Activated T-helper 1 cell treated with anti-CD3 and anti-CD28 coated beads, Interleukin-12 subunit alpha, Interleukin-12 subunit beta, Interleukin-2, Interleukin-4 antibody, amounts not matched to agents 30 ng/mL and 10 ng/mL and 1 ng/mL, durations not matched to agents 14 hours and 24 hours and 36 hours (primary cell): Measurements from ENCODE around the gene TBC1D19. TPM values are rescaled to one million over a fixed set of nuclear protein-coding genes. Genes with fewer than 3 reads are reported as not detected.

ENCODE experiments used
- DNase-seq: peaks from one replicate; pipeline ENCODE4 v3.0.0; 2021; ENCODE audit warnings: low spot score
- H3K27ac Mint-ChIP-seq: one replicate; pipeline ENCODE4 v1.8.0; 2021; ENCODE audit warnings: mild to moderate bottlenecking, mixed read lengths
- H3K27me3 Mint-ChIP-seq: one replicate; pipeline ENCODE4 v1.8.0; 2022; ENCODE audit warnings: mild to moderate bottlenecking, moderate library complexity, mixed read lengths; ENCODE audit not compliant: insufficient read depth
- H3K36me3 Mint-ChIP-seq: one replicate; pipeline ENCODE4 v1.8.0; 2021; ENCODE audit warnings: low read depth, mixed read lengths
- H3K4me1 Mint-ChIP-seq: one replicate; pipeline ENCODE4 v1.8.0; 2021; ENCODE audit warnings: low read depth, mixed read lengths
- H3K4me3 Mint-ChIP-seq: one replicate; pipeline ENCODE4 v1.8.0; 2021; ENCODE audit warnings: mild to moderate bottlenecking, moderate library complexity, mixed read lengths
- H3K9me3 Mint-ChIP-seq: one replicate; pipeline ENCODE4 v1.8.0; 2021; ENCODE audit warnings: mixed read lengths
- intact Hi-C: fragments of 100-400 bp; cut with micrococcal nuclease; formaldehyde crosslinking; loops from one replicate; pipeline ENCODE4 v1.15.1; 2024
- total RNA-seq: library from RNA; stranded (reverse); gene quantifications from 2 replicates; pipeline ENCODE4 v1.2.3, GENCODE V29; 2022

The TBC1D19 gene
- total RNA-seq, 1 donor from 2014 or later = 4.3 TPM

DNA sequence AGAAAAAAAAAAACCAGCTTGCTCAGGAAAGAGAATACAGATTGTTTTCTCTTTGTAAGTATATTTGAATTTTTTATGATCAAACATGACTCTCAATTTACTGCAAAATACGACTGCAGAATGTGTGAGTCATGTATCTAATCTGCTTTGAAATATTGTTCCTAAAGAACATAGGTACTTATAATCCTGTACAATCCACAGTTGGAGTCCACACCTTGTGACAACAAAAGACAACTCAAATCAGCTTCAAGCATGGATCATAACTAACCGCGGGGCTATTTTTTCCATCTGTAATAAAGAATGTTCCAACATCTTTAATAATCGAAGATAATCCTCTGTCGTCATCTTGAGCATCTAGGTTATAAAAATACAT, 198.9 kb downstream of the TBC1D19 start:
- H3K4me1 Mint-ChIP-seq = peaks cover 3% of the 10 kb centered on the region
- H3K27ac Mint-ChIP-seq = no peak overlapping the region
- no peak for DNase-seq
- intact Hi-C loops = no loop called here
- H3K36me3 Mint-ChIP-seq = no peaks in the 10 kb centered on the region
- H3K27me3 Mint-ChIP-seq = peaks cover 2% of the 10 kb centered on the region
- H3K9me3 Mint-ChIP-seq = no peaks in the 10 kb centered on the region
- H3K4me3 Mint-ChIP-seq = no peak overlapping the region

DNA sequence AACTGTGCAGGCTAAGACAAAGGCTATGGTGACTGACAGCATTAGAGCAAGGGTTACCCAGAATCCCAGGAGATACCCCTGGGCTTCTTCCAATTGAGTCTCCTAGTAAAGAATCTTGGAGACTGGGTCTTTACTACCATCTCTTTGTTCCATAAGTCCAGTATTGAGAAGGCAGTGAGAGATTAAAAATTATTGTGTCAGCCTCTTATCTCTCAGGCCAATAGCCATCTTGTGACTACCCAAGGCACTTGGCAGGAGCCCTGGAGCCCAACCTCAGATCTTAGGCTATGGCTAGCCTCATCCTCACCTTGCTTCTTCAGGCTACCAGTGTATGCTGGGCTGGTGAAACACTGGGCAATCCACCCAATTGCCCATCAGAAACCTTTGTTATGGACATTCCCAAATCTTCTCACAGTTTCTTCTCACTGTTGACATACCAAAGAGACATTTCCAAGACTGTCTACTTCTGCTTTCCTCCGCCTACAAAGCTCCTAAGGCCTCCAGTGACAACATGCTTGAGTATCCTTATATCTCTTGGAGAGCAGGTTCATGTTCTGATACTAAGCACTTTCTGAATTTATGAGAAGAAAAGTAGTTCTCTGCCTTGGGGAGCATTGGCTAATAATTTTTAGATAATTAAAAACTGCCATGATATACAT, 200.5 kb downstream of the TBC1D19 start:
- intact Hi-C loops = no loop called here
- DNase-seq = no peak
- H3K4me1 Mint-ChIP-seq = peaks cover 6% of the 10 kb centered on the region
- H3K9me3 Mint-ChIP-seq = no peaks in the 10 kb centered on the region
- no peak overlapping the region for H3K4me3 Mint-ChIP-seq
- peaks cover 4% of the 10 kb centered on the region for H3K27me3 Mint-ChIP-seq
- no peak overlapping the region for H3K27ac Mint-ChIP-seq
- H3K36me3 Mint-ChIP-seq = no peaks in the 10 kb centered on the region

DNA sequence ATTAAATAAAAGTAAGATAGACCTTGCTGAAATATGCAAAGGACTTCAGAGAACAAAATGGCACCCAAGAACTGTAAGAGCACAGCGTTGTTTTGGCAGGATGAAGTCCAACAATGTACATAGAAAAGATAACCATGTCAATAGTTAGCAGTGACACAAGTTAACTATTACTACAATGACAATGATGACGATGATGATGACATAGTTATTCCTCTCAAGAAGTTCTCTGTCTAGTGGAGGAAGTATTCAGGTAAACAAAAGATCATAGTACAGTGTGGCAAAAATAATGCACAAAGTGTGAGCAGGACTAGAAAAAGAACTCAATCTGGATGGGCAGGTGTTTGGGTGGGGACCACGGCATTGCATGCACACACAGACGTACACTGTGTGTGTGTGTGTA, 201.4 kb downstream of the TBC1D19 start:
- intact Hi-C loops = no loop called here
- H3K27ac Mint-ChIP-seq = no peak overlapping the region
- H3K4me1 Mint-ChIP-seq = peaks cover 6% of the 10 kb centered on the region
- no peak overlapping the region for H3K4me3 Mint-ChIP-seq
- DNase-seq = no peak
- H3K27me3 Mint-ChIP-seq = peaks cover 4% of the 10 kb centered on the region
- H3K36me3 Mint-ChIP-seq = no peaks in the 10 kb centered on the region
- no peaks in the 10 kb centered on the region for H3K9me3 Mint-ChIP-seq

DNA sequence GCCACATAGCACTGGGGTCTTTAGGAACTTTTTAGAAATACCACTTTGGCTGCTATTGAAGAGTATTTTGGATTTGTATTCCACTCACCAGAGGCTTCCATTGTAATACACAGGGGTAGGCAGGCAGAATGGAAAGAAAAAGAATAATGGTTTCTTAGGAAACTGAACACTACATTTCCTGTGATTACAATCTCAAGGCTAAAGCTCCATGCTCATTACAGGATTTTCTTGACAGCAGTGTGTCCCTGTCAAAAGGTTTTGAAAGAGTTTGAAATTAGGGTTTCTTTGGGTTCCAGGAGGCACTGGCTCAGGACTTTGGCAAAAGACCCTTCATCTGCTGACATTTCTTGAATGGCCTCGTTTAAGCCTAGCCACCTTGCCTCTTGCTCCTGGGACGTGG, 201.9 kb downstream of the TBC1D19 start:
- intact Hi-C loops = no loop called here
- Mint-ChIP-seq H3K27ac (no peak overlapping the region), H3K9me3 (no peaks in the 10 kb centered on the region)

DNA sequence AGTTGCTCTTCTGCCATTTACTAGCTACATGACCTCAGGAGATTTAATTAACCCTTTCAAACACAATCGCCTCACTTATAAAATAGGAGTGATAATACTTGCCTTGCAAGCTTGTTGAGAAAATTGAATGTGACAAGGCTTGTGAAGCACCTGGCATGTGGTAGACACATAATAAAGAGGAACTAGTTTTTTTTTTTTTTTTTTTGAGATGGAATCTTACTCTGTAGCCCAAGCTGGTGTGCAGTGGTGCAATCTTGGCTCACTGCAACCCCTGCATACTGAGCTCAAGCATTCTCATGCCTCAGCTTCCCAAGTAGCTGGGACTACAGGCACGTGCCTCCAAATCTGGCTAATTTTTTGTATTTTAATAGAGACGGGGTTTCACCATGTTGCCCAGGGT, 203.0 kb downstream of the TBC1D19 start:
- H3K27ac Mint-ChIP-seq = no peak overlapping the region
- DNase-seq = no peak
- no peak overlapping the region for H3K4me3 Mint-ChIP-seq
- intact Hi-C loops = no loop called here
- H3K4me1 Mint-ChIP-seq = peaks cover 6% of the 10 kb centered on the region
- H3K36me3 Mint-ChIP-seq = no peaks in the 10 kb centered on the region
- H3K9me3 Mint-ChIP-seq = no peaks in the 10 kb centered on the region
- H3K27me3 Mint-ChIP-seq = peaks cover 4% of the 10 kb centered on the region

More for the DNA sequence above, 201.9 kb downstream of the TBC1D19 start:
- peaks cover 6% of the 10 kb centered on the region for H3K4me1 Mint-ChIP-seq
- no peak for DNase-seq
- H3K36me3 Mint-ChIP-seq = no peaks in the 10 kb centered on the region
- no peak overlapping the region for H3K4me3 Mint-ChIP-seq
- H3K27me3 Mint-ChIP-seq = peaks cover 4% of the 10 kb centered on the region

DNA sequence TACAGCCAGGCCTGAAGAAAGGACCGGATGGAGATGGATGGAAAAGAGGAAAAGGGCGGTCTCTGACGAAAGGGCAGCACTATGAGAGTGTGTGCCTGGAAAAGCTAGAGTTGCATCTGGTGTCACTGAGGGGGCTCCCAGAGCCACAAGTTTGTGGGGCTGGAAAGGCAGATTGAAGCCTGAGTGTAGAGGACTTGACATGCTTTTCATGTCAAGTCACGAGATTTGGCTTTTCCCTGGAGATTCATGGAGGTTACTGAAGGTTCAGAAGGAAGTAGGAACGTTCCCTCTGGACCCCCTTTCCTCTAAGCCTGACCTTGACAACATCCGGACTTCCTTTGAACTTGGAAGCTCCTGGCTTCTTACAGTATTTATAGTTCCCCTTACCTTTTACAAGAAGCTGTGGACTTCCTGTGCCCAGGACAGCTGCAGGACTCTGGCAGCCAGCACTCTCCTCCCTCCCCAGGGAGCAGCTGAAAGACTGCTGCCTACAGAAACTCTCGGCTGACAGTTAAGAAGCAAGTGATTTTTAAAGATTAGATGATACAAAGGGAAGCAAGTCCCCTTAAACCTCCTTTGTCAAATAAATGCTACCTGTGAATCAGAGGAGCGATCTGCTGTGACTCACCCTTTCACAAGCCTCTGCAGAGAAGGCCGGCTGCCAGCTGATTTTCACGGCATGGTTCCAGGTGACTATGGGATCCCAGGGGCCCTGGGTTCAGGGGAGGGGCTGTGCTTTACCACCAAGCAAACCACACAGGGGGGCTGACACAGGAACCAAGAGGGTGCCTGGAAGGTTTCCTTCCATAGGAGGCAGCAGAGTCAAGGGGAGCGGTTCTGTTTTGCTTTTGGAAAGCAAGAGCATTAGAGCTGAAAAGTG, 203.8 kb downstream of the TBC1D19 start:
- Mint-ChIP-seq H3K4me3 (no peak overlapping the region), H3K9me3 (no peaks in the 10 kb centered on the region), H3K36me3 (no peaks in the 10 kb centered on the region), H3K27ac (no peak overlapping the region), H3K4me1 (peaks cover 6% of the 10 kb centered on the region), H3K27me3 (peaks cover 4% of the 10 kb centered on the region)
- intact Hi-C loops = no loop called here
- no peak for DNase-seq

DNA sequence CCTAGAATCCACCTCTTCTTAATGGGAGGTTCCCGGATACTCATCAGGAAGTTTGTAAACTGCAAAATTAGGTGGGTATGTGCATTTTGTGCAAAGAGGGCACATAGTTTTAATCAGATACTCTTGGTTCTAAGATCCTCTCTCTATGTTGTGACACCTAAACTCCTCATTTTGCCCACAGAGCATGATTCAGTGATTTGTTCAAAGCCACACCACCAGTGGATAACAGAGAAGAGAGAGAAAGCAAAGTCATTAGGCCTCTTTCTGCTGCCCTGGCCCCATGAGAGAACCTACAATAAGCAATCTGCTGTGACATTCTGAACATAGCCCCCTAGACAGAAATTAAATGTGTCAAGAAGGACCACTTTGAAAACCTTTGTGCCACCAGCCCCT, 204.5 kb downstream of the TBC1D19 start:
- no peak overlapping the region for H3K4me3 Mint-ChIP-seq

DNA sequence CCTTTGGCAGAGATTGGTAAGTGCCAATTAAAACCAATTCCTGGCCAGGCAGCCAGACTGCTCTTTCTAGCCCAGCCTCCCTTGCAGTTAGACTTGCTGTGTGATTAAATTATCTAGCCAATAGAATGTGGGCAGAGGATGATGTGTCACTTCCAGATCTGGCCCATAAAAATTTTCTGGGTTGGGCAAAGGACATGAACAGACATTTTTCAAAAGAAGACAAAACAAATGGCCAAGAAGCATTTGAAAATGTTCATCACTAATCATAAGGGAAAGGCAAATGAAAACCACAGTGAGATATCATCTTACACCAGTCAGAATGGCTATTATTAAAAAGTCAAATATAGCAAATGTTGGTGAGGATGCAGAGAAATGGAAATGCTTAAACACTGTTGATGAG, 205.3 kb downstream of the TBC1D19 start:
- H3K4me1 Mint-ChIP-seq = peaks cover 6% of the 10 kb centered on the region
- H3K9me3 Mint-ChIP-seq = no peaks in the 10 kb centered on the region
- H3K27ac Mint-ChIP-seq = no peak overlapping the region
- intact Hi-C loops = no loop called here
- DNase-seq = no peak
- H3K4me3 Mint-ChIP-seq = no peak overlapping the region
- no peaks in the 10 kb centered on the region for H3K36me3 Mint-ChIP-seq
- peaks cover 4% of the 10 kb centered on the region for H3K27me3 Mint-ChIP-seq

More for the DNA sequence above, 204.5 kb downstream of the TBC1D19 start:
- H3K9me3 Mint-ChIP-seq = no peaks in the 10 kb centered on the region
- no peak for DNase-seq
- peaks cover 4% of the 10 kb centered on the region for H3K27me3 Mint-ChIP-seq
- no peak overlapping the region for H3K27ac Mint-ChIP-seq
- H3K36me3 Mint-ChIP-seq = no peaks in the 10 kb centered on the region
- intact Hi-C loops = no loop called here
- H3K4me1 Mint-ChIP-seq = peaks cover 6% of the 10 kb centered on the region

DNA sequence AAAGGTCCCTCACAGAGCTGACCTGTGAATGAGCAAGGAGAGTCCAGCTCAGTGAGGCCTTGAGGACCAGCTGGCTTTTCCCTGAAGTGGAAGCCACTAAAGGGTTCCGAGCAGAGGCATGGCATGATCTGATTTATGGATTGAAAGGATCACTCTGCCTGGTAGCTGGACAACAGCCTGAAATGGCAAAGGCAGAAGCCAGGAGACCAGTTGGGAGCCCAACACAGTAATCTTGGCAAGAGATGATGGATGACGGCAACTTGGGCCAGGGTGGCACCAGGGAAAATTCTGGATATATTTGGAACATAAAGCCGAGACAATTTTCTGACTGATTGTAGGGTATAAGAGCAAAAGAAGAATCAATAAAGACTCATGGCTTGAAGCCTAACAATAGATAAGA, 207.5 kb downstream of the TBC1D19 start:
- Mint-ChIP-seq H3K9me3 (no peaks in the 10 kb centered on the region), H3K36me3 (no peaks in the 10 kb centered on the region), H3K27me3 (peaks cover 6% of the 10 kb centered on the region), H3K4me1 (peaks cover 6% of the 10 kb centered on the region), H3K27ac (no peak overlapping the region), H3K4me3 (no peak overlapping the region)
- no peak for DNase-seq
- intact Hi-C loops = no loop called here

DNA sequence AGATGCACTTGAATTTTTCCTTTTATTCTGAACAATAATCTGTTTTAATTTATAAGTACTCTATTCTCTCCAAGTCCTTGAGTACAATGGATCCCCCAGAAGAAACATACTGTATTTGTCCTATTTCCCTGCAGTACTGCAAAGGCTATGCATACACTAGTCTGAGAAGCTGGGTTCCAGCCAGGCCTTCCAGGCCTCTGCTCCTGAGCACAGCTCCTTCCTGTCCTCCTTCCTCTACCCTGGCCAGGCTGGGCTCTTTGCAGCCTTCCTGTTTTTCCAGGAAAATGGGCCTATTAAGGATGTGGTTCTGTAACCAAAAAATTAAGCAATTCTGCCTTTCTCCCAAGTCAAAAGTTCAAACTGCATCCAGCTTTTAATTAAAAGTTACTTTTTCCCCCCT, 208.8 kb downstream of the TBC1D19 start:
- no peaks in the 10 kb centered on the region for H3K9me3 Mint-ChIP-seq
- no peak overlapping the region for H3K27ac Mint-ChIP-seq
- DNase-seq = no peak
- H3K4me3 Mint-ChIP-seq = no peak overlapping the region
- H3K36me3 Mint-ChIP-seq = no peaks in the 10 kb centered on the region
- peaks cover 4% of the 10 kb centered on the region for H3K4me1 Mint-ChIP-seq
- H3K27me3 Mint-ChIP-seq = peaks cover 6% of the 10 kb centered on the region
- intact Hi-C loops = no loop called here

DNA sequence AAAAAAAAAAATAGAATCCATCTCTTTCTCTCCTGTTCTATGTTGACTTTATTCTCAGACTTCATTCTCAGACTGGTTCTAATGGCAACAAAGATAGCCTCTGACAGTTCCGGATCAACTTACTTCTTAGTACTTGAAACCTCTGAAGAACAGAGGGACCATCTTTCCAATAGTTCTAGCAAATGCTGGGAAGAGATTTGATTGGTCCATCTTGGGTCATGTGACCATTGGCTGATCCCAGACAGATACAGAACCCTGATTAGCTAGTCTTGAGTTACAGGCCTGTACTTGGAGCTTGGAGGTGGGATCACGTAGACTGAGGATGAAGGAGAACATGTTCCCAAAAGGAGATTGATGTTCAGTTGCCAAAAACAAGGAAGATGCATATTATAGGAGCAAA, 209.9 kb downstream of the TBC1D19 start:
- DNase-seq = no peak
- H3K4me3 Mint-ChIP-seq = no peak overlapping the region
- H3K36me3 Mint-ChIP-seq = no peaks in the 10 kb centered on the region
- H3K27me3 Mint-ChIP-seq = peaks cover 2% of the 10 kb centered on the region
- intact Hi-C loops = no loop called here
- no peak overlapping the region for H3K27ac Mint-ChIP-seq
- no peaks in the 10 kb centered on the region for H3K4me1 Mint-ChIP-seq
- no peaks in the 10 kb centered on the region for H3K9me3 Mint-ChIP-seq

DNA sequence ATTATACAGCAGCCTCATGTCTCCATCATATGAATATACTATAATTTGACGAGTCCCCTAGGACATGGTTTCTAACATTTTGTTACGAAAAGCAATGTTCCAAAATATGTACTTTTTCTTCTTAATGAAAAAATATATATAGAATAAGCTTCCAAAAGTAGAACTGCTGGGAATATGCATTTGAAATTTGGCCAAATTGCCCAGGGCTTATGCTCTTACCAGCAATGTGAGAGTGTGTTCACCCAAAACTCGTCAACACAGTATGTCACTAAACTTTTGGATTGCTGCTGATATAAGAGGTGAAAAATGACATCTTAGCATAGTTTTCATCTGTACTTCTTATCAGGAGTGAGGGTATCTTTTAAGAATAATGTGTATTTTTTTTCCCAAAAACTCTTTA, 212.2 kb downstream of the TBC1D19 start:
- Mint-ChIP-seq H3K4me3 (no peak overlapping the region), H3K9me3 (no peaks in the 10 kb centered on the region)
- intact Hi-C loops = no loop called here

DNA sequence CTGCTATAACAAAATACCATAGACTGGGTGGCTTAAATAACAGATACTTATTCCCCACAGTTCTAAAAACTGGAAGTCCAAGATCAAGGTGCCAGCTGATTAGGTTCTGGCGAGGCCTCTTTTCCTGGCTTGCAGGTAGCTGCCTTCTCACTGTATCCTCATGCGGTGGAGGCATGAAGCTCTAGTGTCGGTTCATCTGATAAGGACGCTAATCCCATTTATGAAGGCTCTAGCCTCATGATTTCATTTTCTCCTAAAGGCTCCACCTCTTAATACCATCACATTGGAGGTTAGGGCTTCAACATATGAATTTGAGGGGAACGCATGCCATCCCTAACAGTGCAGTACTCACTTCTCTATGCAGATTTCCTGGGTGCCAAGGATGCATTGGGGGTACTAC, 218.9 kb downstream of the TBC1D19 start:
- H3K4me3 Mint-ChIP-seq = no peak overlapping the region
- H3K27me3 Mint-ChIP-seq = no peaks in the 10 kb centered on the region
- no peak overlapping the region for H3K27ac Mint-ChIP-seq
- H3K4me1 Mint-ChIP-seq = no peaks in the 10 kb centered on the region
- intact Hi-C loops = no loop called here
- H3K9me3 Mint-ChIP-seq = no peaks in the 10 kb centered on the region
- H3K36me3 Mint-ChIP-seq = no peaks in the 10 kb centered on the region
- DNase-seq = no peak

More for the DNA sequence above, 212.2 kb downstream of the TBC1D19 start:
- H3K27me3 Mint-ChIP-seq = peaks cover 2% of the 10 kb centered on the region
- no peaks in the 10 kb centered on the region for H3K4me1 Mint-ChIP-seq
- no peak for DNase-seq
- H3K27ac Mint-ChIP-seq = no peak overlapping the region
- no peaks in the 10 kb centered on the region for H3K36me3 Mint-ChIP-seq
